ENCODE results near the gene PPP6R3. TPM values are rescaled to one million over a fixed set of nuclear protein-coding genes. Genes with fewer than 3 reads are reported as not detected.
A peak's percentile ranks its signal among the peaks of the same experiment; 100 is the strongest.

PPP6R3 gene
- total and polyA plus RNA-seq, 5 donors from 2014 or later: 46.7 to 172 (median 51.6) TPM

GRCh38 chr11:68594123-68594522 is 133.6 kb downstream of the PPP6R3 start:
- peaks cover 0 to 10% (median 2%) of the 10 kb centered on the region in 4 donors for H3K4me1 Mint-ChIP-seq
- Histone ChIP-seq H3K9me3 (ENCODE audit: control insufficient read depth in 2 of 2, low read length in 2 of 2) (no peaks in the 10 kb centered on the region), H3K36me3 (ENCODE audit: control insufficient read depth, insufficient read depth, low read length) (peaks cover 95% of the 10 kb centered on the region), H3K4me1 (ENCODE audit: control insufficient read depth, insufficient read depth, low read length, poor library complexity, severe bottlenecking) (no peaks in the 10 kb centered on the region), H3K27me3 (ENCODE audit: control insufficient read depth, insufficient read depth, low read length) (no peaks in the 10 kb centered on the region), H3K27ac (ENCODE audit: insufficient read depth, low read length, poor library complexity, severe bottlenecking) (no peak overlapping the region), H3K4me3 (ENCODE audit: low read depth, low read length) (no peak overlapping the region)
- no peak overlapping the region for H3K4me3 Mint-ChIP-seq
- ATAC-seq (ENCODE audit: low read depth in 2 of 2): no peak
- no peak overlapping the region for H3K27ac Mint-ChIP-seq
- no peak for DNase-seq
- no peaks in the 10 kb centered on the region for H3K27me3 Mint-ChIP-seq
- H3K36me3 Mint-ChIP-seq: peaks cover 63% of the 10 kb centered on the region
- no peaks in the 10 kb centered on the region for H3K9me3 Mint-ChIP-seq

- H3K27me3 Mint-ChIP-seq: no peaks in the 10 kb centered on the region
- peaks cover 0 to 11% (median 0%) of the 10 kb centered on the region in 4 donors for H3K4me1 Mint-ChIP-seq
- Histone ChIP-seq H3K4me1 (ENCODE audit: control insufficient read depth, insufficient read depth, low read length, poor library complexity, severe bottlenecking) (no peaks in the 10 kb centered on the region), H3K27me3 (ENCODE audit: control insufficient read depth, insufficient read depth, low read length) (no peaks in the 10 kb centered on the region), H3K27ac (ENCODE audit: insufficient read depth, low read length, poor library complexity, severe bottlenecking) (no peak overlapping the region), H3K36me3 (ENCODE audit: control insufficient read depth, insufficient read depth, low read length) (peaks cover 94% of the 10 kb centered on the region), H3K9me3 (ENCODE audit: control insufficient read depth in 2 of 2, low read length in 2 of 2) (no peaks in the 10 kb centered on the region), H3K4me3 (ENCODE audit: low read depth, low read length) (no peak overlapping the region)
- DNase-seq: no peak
- H3K27ac Mint-ChIP-seq: peak overlapping the region in 2 of 3 donors; percentile 72 to 89
- no peak overlapping the region for H3K4me3 Mint-ChIP-seq
- no peak for ATAC-seq (ENCODE audit: low read depth in 2 of 2)
- H3K36me3 Mint-ChIP-seq: peaks cover 67% of the 10 kb centered on the region
- no peaks in the 10 kb centered on the region for H3K9me3 Mint-ChIP-seq
Measured at GRCh38 chr11:68596231-68596630, 135.7 kb downstream of the PPP6R3 start.

- Histone ChIP-seq H3K36me3 (ENCODE audit: control insufficient read depth, insufficient read depth, low read length) (peaks cover 94% of the 10 kb centered on the region), H3K27ac (ENCODE audit: insufficient read depth, low read length, poor library complexity, severe bottlenecking) (no peak overlapping the region), H3K4me3 (ENCODE audit: low read depth, low read length) (no peak overlapping the region), H3K9me3 (ENCODE audit: control insufficient read depth in 2 of 2, low read length in 2 of 2) (no peaks in the 10 kb centered on the region), H3K4me1 (ENCODE audit: control insufficient read depth, insufficient read depth, low read length, poor library complexity, severe bottlenecking) (no peaks in the 10 kb centered on the region), H3K27me3 (ENCODE audit: control insufficient read depth, insufficient read depth, low read length) (no peaks in the 10 kb centered on the region)
- H3K4me3 Mint-ChIP-seq: no peak overlapping the region
- H3K36me3 Mint-ChIP-seq: peaks cover 73% of the 10 kb centered on the region
- H3K27ac Mint-ChIP-seq: peak overlapping the region in 2 of 3 donors; percentile 7 to 23
- no peak for DNase-seq
- H3K27me3 Mint-ChIP-seq: no peaks in the 10 kb centered on the region
- H3K9me3 Mint-ChIP-seq: no peaks in the 10 kb centered on the region
- peaks cover 0 to 11% (median 0%) of the 10 kb centered on the region in 4 donors for H3K4me1 Mint-ChIP-seq
- no peak for ATAC-seq (ENCODE audit: low read depth in 2 of 2)
Measured at GRCh38 chr11:68598816-68599653, 138.5 kb downstream of the PPP6R3 start.

GRCh38 chr11:68601147-68601546 is 140.6 kb downstream of the PPP6R3 start:
- Histone ChIP-seq H3K27me3 (ENCODE audit: control insufficient read depth, insufficient read depth, low read length) (no peaks in the 10 kb centered on the region), H3K36me3 (ENCODE audit: control insufficient read depth, insufficient read depth, low read length) (peaks cover 98% of the 10 kb centered on the region), H3K4me1 (ENCODE audit: control insufficient read depth, insufficient read depth, low read length, poor library complexity, severe bottlenecking) (no peaks in the 10 kb centered on the region), H3K9me3 (ENCODE audit: control insufficient read depth in 2 of 2, low read length in 2 of 2) (no peaks in the 10 kb centered on the region), H3K27ac (ENCODE audit: insufficient read depth, low read length, poor library complexity, severe bottlenecking) (no peak overlapping the region), H3K4me3 (ENCODE audit: low read depth, low read length) (no peak overlapping the region)
- no peak for ATAC-seq (ENCODE audit: low read depth in 2 of 2)
- Mint-ChIP-seq H3K27ac (no peak overlapping the region), H3K36me3 (peaks cover 79% of the 10 kb centered on the region), H3K4me1 (peaks cover 0 to 9% (median 0%) of the 10 kb centered on the region in 4 donors), H3K27me3 (no peaks in the 10 kb centered on the region), H3K4me3 (no peak overlapping the region), H3K9me3 (peaks cover 0 to 1% (median 0%) of the 10 kb centered on the region in 7 donors)
- no peak for DNase-seq

- peak overlapping the region in 2 of 3 donors; percentile 47 to 55 for H3K27ac Mint-ChIP-seq
- no peaks in the 10 kb centered on the region for H3K9me3 ChIP-seq (ENCODE audit: control insufficient read depth in 2 of 2, low read length in 2 of 2)
- peaks cover 98% of the 10 kb centered on the region for H3K36me3 ChIP-seq (ENCODE audit: control insufficient read depth, insufficient read depth, low read length)
- no peaks in the 10 kb centered on the region for H3K4me1 ChIP-seq (ENCODE audit: control insufficient read depth, insufficient read depth, low read length, poor library complexity, severe bottlenecking)
- no peaks in the 10 kb centered on the region for H3K27me3 Mint-ChIP-seq
- H3K36me3 Mint-ChIP-seq: peaks cover 84% of the 10 kb centered on the region
- no peak for DNase-seq
- no peaks in the 10 kb centered on the region for H3K4me1 Mint-ChIP-seq
- no peak overlapping the region for H3K27ac ChIP-seq (ENCODE audit: insufficient read depth, low read length, poor library complexity, severe bottlenecking)
- no peaks in the 10 kb centered on the region for H3K27me3 ChIP-seq (ENCODE audit: control insufficient read depth, insufficient read depth, low read length)
- ATAC-seq (ENCODE audit: low read depth in 2 of 2): no peak
- H3K9me3 Mint-ChIP-seq: peaks cover 0 to under 1% (median 0%) of the 10 kb centered on the region in 7 donors
- no peak overlapping the region for H3K4me3 Mint-ChIP-seq
- no peak overlapping the region for H3K4me3 ChIP-seq (ENCODE audit: low read depth, low read length)
Measured at GRCh38 chr11:68609761-68610160, 149.2 kb downstream of the PPP6R3 start.

- H3K9me3 ChIP-seq (ENCODE audit: control insufficient read depth in 2 of 2, low read length in 2 of 2): no peaks in the 10 kb centered on the region
- H3K4me3 Mint-ChIP-seq: no peak overlapping the region
- no peaks in the 10 kb centered on the region for H3K4me1 ChIP-seq (ENCODE audit: control insufficient read depth, insufficient read depth, low read length, poor library complexity, severe bottlenecking)
- no peaks in the 10 kb centered on the region for H3K27me3 ChIP-seq (ENCODE audit: control insufficient read depth, insufficient read depth, low read length)
- ATAC-seq (ENCODE audit: low read depth in 2 of 2) (no peak), DNase-seq (no peak)
- H3K27ac Mint-ChIP-seq: peak overlapping the region in 1 of 3 donors; percentile 47
- peaks cover 84% of the 10 kb centered on the region for H3K36me3 Mint-ChIP-seq
- H3K4me1 Mint-ChIP-seq: peaks cover 0 to 2% (median 0%) of the 10 kb centered on the region in 4 donors
- peaks cover 98% of the 10 kb centered on the region for H3K36me3 ChIP-seq (ENCODE audit: control insufficient read depth, insufficient read depth, low read length)
- H3K27ac ChIP-seq (ENCODE audit: insufficient read depth, low read length, poor library complexity, severe bottlenecking): no peak overlapping the region
- no peaks in the 10 kb centered on the region for H3K27me3 Mint-ChIP-seq
- no peak overlapping the region for H3K4me3 ChIP-seq (ENCODE audit: low read depth, low read length)
- H3K9me3 Mint-ChIP-seq: no peaks in the 10 kb centered on the region
Measured at GRCh38 chr11:68610452-68611116, 150.0 kb downstream of the PPP6R3 start.

GRCh38 chr11:68615657-68616056 is 155.1 kb downstream of the PPP6R3 start:
- Mint-ChIP-seq H3K27ac (peak overlapping the region in 1 of 3 donors; percentile 32), H3K4me3 (peak overlapping the region in 1 of 4 donors; percentile 79), H3K4me1 (peaks cover 0 to 5% (median 3%) of the 10 kb centered on the region in 4 donors), H3K27me3 (no peaks in the 10 kb centered on the region), H3K36me3 (peaks cover 50% of the 10 kb centered on the region), H3K9me3 (no peaks in the 10 kb centered on the region)
- H3K9me3 ChIP-seq (ENCODE audit: control insufficient read depth in 2 of 2, low read length in 2 of 2): no peaks in the 10 kb centered on the region
- ATAC-seq (ENCODE audit: low read depth in 2 of 2): peak in 1 of 2 donors; percentile 21
- H3K4me3 ChIP-seq (ENCODE audit: low read depth, low read length): no peak overlapping the region
- no peaks in the 10 kb centered on the region for H3K27me3 ChIP-seq (ENCODE audit: control insufficient read depth, insufficient read depth, low read length)
- H3K27ac ChIP-seq (ENCODE audit: insufficient read depth, low read length, poor library complexity, severe bottlenecking): no peak overlapping the region
- no peaks in the 10 kb centered on the region for H3K4me1 ChIP-seq (ENCODE audit: control insufficient read depth, insufficient read depth, low read length, poor library complexity, severe bottlenecking)
- DNase-seq: no peak
- peaks cover 54% of the 10 kb centered on the region for H3K36me3 ChIP-seq (ENCODE audit: control insufficient read depth, insufficient read depth, low read length)
